ENCODE measurements around the gene IRGQ.
"Not testable (repeated sequence)": the region's sequence is repeated elsewhere in the genome, so short reads cannot be mapped to it uniquely, and the experiment has no call there.

DNA sequence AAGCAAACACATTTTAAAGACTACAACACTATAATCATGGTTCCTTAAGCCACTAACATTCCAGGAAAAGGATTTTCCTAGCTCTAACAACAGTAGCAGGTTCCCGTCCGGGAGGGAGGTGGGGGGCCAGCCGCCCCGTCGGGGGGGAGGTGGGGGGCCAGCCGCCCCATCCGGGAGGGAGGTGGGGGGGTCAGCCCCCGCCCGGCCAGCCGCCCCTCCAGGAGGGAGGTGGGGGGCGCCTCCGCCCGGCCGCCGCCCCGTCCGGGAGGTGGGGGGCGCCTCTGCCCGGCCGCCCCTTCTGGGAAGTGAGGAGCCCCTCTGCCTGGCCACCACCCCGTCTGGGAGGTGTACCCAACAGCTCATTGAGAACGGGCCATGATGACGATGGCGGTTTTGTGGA lies 48.0 kb downstream of the IRGQ start:
- TF ChIP-seq, protein P1, sequence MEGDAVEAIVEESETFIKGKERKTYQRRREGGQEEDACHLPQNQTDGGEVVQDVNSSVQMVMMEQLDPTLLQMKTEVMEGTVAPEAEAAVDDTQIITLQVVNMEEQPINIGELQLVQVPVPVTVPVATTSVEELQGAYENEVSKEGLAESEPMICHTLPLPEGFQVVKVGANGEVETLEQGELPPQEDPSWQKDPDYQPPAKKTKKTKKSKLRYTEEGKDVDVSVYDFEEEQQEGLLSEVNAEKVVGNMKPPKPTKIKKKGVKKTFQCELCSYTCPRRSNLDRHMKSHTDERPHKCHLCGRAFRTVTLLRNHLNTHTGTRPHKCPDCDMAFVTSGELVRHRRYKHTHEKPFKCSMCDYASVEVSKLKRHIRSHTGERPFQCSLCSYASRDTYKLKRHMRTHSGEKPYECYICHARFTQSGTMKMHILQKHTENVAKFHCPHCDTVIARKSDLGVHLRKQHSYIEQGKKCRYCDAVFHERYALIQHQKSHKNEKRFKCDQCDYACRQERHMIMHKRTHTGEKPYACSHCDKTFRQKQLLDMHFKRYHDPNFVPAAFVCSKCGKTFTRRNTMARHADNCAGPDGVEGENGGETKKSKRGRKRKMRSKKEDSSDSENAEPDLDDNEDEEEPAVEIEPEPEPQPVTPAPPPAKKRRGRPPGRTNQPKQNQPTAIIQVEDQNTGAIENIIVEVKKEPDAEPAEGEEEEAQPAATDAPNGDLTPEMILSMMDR (IDR thresholded peaks at IDR 0.05), result not testable (repeated sequence)
- TF ChIP-seq POLR2A (IDR thresholded peaks at IDR 0.05), result not testable (repeated sequence)
